ENCODE measurements around the gene FADS2. TPM values are rescaled to one million over a fixed set of nuclear protein-coding genes. Genes with fewer than 3 reads are reported as not detected.

Gene FADS2
- total and polyA plus RNA-seq, 12 donors = 12.2 to 37.0 (median 23.5) TPM

DNA sequence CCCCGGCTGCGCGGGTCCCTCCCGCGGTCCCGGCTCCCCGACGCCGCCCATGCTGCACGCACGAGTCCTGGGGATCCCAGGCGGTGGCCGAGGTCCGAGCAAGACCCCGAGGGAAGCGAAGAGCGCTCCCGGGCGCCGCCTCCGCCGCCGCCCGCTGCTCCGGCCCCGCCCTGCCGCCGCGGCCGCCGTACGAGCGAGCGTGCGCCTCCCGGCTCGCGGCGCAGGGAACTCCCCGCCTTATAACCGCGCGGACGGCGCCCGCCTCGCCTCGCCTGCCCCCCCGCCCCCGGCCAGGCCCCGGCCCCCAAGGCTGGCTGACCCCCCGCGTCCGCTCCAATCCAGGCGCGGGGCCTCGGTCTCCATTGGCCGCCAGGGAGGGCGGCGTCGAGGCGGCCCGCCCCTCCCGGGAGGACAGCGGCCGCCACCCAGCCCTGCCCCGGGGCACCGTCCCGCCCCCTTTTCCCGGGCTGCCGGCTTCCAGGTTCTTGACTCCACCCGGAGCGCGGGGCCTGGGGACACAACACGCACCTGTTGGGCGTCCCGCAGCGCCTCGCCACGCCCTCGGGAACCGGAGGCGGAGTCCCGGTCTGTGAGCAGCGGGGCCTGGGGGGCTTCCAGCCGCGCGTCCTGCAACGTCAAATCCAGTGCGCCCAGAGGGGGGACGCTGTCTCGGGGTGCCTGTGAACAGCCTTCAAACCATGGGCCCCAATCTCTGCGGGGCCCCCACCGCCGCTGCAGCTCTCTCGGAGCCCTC, 63.4 kb downstream of the FADS2 start, which contains the start of gene FADS3:
TSS of gene FADS3 (minus strand) at position 215 of the 754 bp plus-strand sequence. CDS start at position 51, 164 bp downstream.
- 0 to 1% methylated on average over 75 to 96 of the region's 96 CpGs for WGBS, 2 donors
- peak; percentile 88 to 92 for DNase-seq
- Histone ChIP-seq H3K36me3 (peaks cover 0 to 6% (median 0%) of the 10 kb centered on the region in 9 donors), H3K4me3 (peak within 1 kb of the TSS; percentile 63 to 98 (median 93)), H3K4me1 (peaks cover 14 to 58% (median 41%) of the 10 kb centered on the region in 9 donors), H3K27ac (peak within 1 kb of the TSS; percentile 84 to 98 (median 96)), H3K27me3 (no peaks in the 10 kb centered on the region), H3K9me3 (no peaks in the 10 kb centered on the region)
- peak; percentile 85 to 91 (median 87) for ATAC-seq
- intact Hi-C loops (cut with DNase I) = loop anchor here in 5 of 10 donors (2.0 to 10.0 kb wide), 6 partner anchors 21 to 216 kb away; partner anchors contain the start of gene FADS1 (in 1 of the 5)
- TF ChIP-seq, protein P1, sequence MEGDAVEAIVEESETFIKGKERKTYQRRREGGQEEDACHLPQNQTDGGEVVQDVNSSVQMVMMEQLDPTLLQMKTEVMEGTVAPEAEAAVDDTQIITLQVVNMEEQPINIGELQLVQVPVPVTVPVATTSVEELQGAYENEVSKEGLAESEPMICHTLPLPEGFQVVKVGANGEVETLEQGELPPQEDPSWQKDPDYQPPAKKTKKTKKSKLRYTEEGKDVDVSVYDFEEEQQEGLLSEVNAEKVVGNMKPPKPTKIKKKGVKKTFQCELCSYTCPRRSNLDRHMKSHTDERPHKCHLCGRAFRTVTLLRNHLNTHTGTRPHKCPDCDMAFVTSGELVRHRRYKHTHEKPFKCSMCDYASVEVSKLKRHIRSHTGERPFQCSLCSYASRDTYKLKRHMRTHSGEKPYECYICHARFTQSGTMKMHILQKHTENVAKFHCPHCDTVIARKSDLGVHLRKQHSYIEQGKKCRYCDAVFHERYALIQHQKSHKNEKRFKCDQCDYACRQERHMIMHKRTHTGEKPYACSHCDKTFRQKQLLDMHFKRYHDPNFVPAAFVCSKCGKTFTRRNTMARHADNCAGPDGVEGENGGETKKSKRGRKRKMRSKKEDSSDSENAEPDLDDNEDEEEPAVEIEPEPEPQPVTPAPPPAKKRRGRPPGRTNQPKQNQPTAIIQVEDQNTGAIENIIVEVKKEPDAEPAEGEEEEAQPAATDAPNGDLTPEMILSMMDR (IDR thresholded peaks at IDR 0.05) = peak in 3 of 9 donors; percentile 3 to 29 (median 22)

DNA sequence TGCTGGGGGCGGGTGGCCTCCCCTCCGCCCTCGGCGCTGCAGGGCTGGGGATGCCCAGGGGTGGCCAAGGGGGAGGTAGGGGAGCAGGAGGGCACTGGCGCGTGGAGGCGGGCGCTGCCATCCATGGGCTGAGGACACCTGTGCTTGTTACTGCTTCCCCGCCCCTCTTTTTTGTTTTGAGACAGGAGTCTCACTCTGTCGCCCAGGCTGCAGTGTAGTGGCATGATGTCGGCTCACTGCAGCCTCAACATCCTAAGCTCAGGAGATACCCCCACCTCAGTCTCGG, 63.9 kb downstream of the FADS2 start:
- H3K4me1 ChIP-seq = peaks cover 14 to 54% (median 36%) of the 10 kb centered on the region in 9 donors
- H3K4me3 ChIP-seq = peak overlapping the region in 9 of 10 donors; percentile 63 to 98 (median 93)
- ATAC-seq (peak in 4 of 8 donors; percentile 0 to 12 (median 2)), DNase-seq (no peak)
- no peaks in the 10 kb centered on the region for H3K27me3 ChIP-seq
- WGBS, 2 donors = 28% methylated on average over 10 to 12 of the region's 12 CpGs
- intact Hi-C loops (cut with DNase I) = loop anchor here in 4 of 10 donors (5.0 to 10.0 kb wide), 4 partner anchors 75 to 215 kb away; partner anchors contain the start of gene FADS1 (in 1 of the 4)
- peak overlapping the region; percentile 84 to 98 (median 96) for H3K27ac ChIP-seq
- TF ChIP-seq, protein P1 (IDR thresholded peaks at IDR 0.05) = peak in 1 of 9 donors; percentile 19
- H3K36me3 ChIP-seq = peaks cover 0 to 11% (median 0%) of the 10 kb centered on the region in 9 donors
- H3K9me3 ChIP-seq = no peaks in the 10 kb centered on the region

DNA sequence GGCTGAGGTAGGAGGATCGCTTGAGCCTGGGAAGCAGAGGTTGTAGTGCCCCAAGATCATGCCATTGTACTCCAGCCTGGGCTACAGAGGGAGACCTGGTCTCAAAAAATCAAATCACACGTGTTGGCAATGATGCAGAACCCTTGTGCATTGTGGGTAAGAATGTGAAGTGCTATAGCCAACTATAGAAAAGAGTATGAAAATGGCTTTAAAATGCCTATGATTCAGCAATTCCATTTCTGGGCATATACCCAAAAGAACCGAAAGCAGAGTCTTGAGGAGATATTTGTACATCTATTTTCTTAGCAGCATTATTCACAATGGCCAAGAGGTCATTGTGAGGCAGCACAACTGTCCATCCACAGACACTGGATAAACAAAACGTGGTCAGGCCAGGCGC, 65.9 kb downstream of the FADS2 start:
- no peaks in the 10 kb centered on the region for H3K27me3 ChIP-seq
- H3K4me3 ChIP-seq = no peak overlapping the region
- no peaks in the 10 kb centered on the region for H3K9me3 ChIP-seq
- WGBS, 2 donors = 57 to 68% methylated on average over 5 of the region's 5 CpGs
- ATAC-seq = no peak
- peak overlapping the region in 4 of 10 donors; percentile 21 to 55 (median 38) for H3K27ac ChIP-seq
- intact Hi-C loops (cut with DNase I) = loop anchor here in 4 of 10 donors (5.0 to 10.0 kb wide), 4 partner anchors 77 to 213 kb away; partner anchors contain the start of gene FADS1 (in 1 of the 4)
- DNase-seq = no peak
- peaks cover 0 to 26% (median 0%) of the 10 kb centered on the region in 9 donors for H3K36me3 ChIP-seq
- TF ChIP-seq, protein P1 (IDR thresholded peaks at IDR 0.05) = no peak
- peaks cover 2 to 41% (median 25%) of the 10 kb centered on the region in 9 donors for H3K4me1 ChIP-seq

DNA sequence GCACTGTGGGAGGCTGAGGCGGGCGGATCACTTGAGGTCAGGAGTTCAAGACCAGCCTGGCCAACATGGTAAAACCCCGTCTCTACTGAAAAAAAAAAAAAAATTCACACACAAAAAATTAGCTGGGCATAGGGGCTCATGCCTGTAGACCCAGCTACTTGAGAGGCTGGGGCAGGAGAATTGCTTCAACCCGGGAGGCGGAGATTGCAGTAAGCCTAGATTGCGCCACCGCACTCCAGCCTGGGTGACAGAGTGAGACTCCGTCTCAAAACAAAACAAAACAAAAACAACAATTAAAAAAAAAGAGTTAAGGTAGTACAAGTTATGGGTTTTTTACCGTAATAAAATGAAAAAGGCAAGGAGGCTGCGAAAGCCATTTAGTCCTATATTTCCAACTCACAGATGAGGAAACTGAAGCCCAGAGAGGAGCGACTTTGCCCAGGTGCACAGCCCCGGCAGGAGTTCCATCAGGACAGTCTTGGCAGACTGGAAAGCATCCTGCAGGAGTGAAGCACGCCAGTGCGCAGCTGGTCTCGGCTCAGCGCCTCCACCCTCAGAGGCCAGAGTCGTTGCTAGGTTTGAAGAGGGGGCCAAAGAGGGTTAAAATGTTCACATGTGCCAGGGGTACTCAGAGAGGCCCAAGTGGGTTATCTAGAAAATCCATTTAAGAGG, 67.1 kb downstream of the FADS2 start:
- peak overlapping the region in 2 of 10 donors; percentile 24 to 55 for H3K27ac ChIP-seq
- no peak for ATAC-seq
- no peak overlapping the region for H3K4me3 ChIP-seq
- no peaks in the 10 kb centered on the region for H3K9me3 ChIP-seq
- H3K4me1 ChIP-seq = peaks cover 1 to 38% (median 24%) of the 10 kb centered on the region in 9 donors
- peaks cover 0 to 31% (median 0%) of the 10 kb centered on the region in 9 donors for H3K36me3 ChIP-seq
- TF ChIP-seq, protein P1 (IDR thresholded peaks at IDR 0.05) = no peak
- intact Hi-C loops (cut with DNase I) = loop anchor here in 8 of 10 donors (5.0 to 10.0 kb wide), 4 partner anchors 90 to 212 kb away; no protein-coding TSS in a partner anchor
- DNase-seq = no peak
- no peaks in the 10 kb centered on the region for H3K27me3 ChIP-seq
- 84 to 85% methylated on average over 16 of the region's 17 CpGs for WGBS, 2 donors

Data from heart right ventricle (tissue), 16 donors.